ENCODE measurements around the gene B4GALNT3.

Gene B4GALNT3

DNA sequence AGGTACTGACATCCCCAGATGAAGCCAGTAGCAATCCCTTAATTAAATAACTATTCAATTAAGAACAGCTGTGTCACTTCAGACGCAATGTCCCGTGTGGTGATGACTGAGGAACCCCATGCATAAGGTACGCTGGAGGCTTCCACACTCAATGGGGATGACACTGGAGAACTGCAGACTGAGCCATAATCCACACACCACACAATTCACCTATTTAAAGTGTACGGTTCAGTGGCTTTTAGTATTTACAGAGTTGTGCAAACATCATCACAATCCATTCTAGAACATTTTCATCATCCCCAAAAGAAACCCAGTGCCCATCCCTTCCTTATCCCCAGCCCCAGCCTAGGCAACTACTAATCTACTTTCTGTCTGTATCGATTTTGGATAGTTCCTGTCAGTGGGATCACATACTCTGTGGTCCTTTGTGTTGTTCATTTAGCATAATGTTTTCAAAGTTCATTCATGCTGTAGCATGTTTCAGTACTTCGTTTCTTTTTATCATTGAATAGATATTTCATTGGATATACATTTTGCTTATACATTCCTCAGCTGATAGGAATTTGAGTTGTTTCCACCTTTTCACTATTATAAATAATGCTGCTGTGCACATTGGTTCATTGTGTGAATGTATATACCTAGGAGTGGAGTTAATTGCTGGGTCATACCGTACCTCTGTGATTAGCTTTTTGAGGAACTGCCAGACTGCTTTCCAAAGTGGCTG is 142.4 kb downstream of the B4GALNT3 start:
- DNase-seq, result no peak

GRCh38 chr12:602700-603068 is 142.9 kb downstream of the B4GALNT3 start:
- no peak for DNase-seq

- DNase-seq, result no peak
These were observed 145.2 kb downstream of the B4GALNT3 start for GRCh38 chr12:604956-605355.

GRCh38 chr12:607541-608001 is 147.8 kb downstream of the B4GALNT3 start:
- DNase-seq, result no peak

DNA sequence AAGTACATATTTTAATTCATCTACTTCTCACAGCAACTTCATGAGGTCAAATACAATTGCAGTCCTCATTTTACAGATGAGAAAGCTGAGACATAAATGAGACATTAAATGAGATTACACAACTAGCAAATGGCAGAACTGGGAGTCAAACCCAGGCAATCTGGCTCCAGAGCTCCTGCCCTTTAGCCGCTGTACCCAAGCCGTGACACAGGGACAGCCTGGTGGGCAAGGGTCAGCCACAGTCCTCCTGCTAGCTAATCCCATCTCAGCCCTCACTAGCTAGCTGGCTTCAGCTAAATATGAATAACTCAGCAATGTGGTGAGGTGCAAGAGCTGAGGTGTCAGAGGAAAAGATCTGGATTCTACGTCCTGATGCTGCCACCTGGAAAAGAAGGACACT is 148.7 kb downstream of the B4GALNT3 start:
- no peak for DNase-seq

DNA sequence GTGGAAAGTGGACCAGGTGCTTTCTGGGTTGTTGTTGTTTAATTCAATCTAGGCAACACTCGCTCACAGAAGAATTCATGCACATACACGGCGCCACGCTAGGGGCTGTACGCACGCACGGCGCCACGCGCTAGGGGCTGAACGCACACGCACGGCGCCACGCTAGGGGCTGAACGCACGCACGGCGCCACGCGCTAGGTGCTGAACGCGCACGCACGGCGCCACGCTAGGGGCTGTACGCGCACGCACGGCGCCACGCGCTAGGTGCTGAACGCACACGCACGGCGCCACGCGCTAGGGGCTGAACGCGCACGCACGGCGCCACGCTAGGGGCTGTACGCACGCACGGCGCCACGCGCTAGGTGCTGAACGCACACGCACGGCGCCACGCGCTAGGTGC is 149.2 kb downstream of the B4GALNT3 start:
- DNase-seq, result no peak

GRCh38 chr12:611721-612120 is 152.0 kb downstream of the B4GALNT3 start:
- DNase-seq, result peak in 2 of 3 donors; percentile 38 to 39

GRCh38 chr12:612293-612692 is 152.6 kb downstream of the B4GALNT3 start:
- no peak for DNase-seq

DNA sequence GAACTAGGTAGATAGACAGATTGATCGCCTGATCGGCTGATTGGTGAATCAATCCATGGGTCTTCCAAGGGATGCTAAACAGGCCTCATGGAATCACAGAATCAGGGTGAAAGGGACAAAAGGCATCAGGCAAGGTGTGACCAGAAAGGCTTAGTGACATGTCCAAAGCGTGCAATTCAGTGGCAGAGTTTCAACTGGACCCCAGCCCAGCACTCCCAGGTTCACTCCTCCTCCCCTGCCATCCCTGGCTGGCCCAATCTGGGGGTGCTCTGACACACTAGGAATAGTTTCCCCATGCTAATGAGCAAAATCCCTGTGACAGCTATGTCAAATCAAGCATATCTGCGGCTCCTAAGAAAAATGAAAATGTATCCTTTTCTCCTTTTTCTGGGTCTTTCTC is 153.1 kb downstream of the B4GALNT3 start:
- DNase-seq, result no peak

Measured in suppressor macrophage treated with lipopolysaccharide for 1 hour (primary cell).